GM19438 (cell line): Measurements from ENCODE around the gene PNLDC1.
"Not testable (repeated sequence)": the region's sequence is repeated elsewhere in the genome, so short reads cannot be mapped to it uniquely, and the experiment has no call there.

Experiments used
- ATAC-seq: cut with Tn5 transposase; IDR thresholded peaks from one replicate; pipeline ENCODE4 v1.9.1; 2021; ENCODE audit warnings: low read depth; ENCODE audit not compliant: unreplicated experiment

The PNLDC1 gene

GRCh38 chr6:159842035-159842434 is 42.0 kb downstream of the PNLDC1 start:
- ATAC-seq = no peak

- ATAC-seq = no peak
Observed at GRCh38 chr6:159844737-159845645, 44.9 kb downstream of the PNLDC1 start.

GRCh38 chr6:159848552-159848951 is 48.5 kb downstream of the PNLDC1 start:
- ATAC-seq = not testable (repeated sequence)

GRCh38 chr6:159849851-159850250 is 49.8 kb downstream of the PNLDC1 start:
- not testable (repeated sequence) for ATAC-seq

- ATAC-seq = no peak
Observed at GRCh38 chr6:159852877-159853276, 52.8 kb downstream of the PNLDC1 start.

- ATAC-seq = no peak
Observed at GRCh38 chr6:159853754-159854153, 53.7 kb downstream of the PNLDC1 start.

GRCh38 chr6:159854959-159855358 is 54.9 kb downstream of the PNLDC1 start:
- no peak for ATAC-seq

GRCh38 chr6:159858259-159858658 is 58.2 kb downstream of the PNLDC1 start:
- ATAC-seq = no peak

GRCh38 chr6:159860482-159860881 is 60.4 kb downstream of the PNLDC1 start:
- ATAC-seq = no peak

GRCh38 chr6:159862103-159862502 is 62.0 kb downstream of the PNLDC1 start:
- ATAC-seq = no peak

GRCh38 chr6:159863341-159863740 is 63.3 kb downstream of the PNLDC1 start:
- not testable (repeated sequence) for ATAC-seq

- ATAC-seq = no peak
Observed at GRCh38 chr6:159865226-159865920, 65.3 kb downstream of the PNLDC1 start.

GRCh38 chr6:159866286-159867247 is 66.5 kb downstream of the PNLDC1 start:
- ATAC-seq = no peak
